PC-9 (cell line): ENCODE measurements around the gene CACNA1I.

ENCODE experiments used
- EZH2 ChIP-seq: fragments of 200-600 bp; sonication (generic); IDR thresholded peaks from 2 replicates; pipeline ENCODE4 v1.8.0; 2017; ENCODE audit warnings: antibody characterized with exemption, low read depth
- TF ChIP-seq, protein P1 (sequence below): fragments of 200-600 bp; sonication (generic); conservative IDR thresholded peaks from 2 replicates; pipeline ENCODE4 v1.6.1; 2017; ENCODE audit warnings: mixed run types, antibody characterized with exemption, mild to moderate bottlenecking, moderate library complexity

DNA sequence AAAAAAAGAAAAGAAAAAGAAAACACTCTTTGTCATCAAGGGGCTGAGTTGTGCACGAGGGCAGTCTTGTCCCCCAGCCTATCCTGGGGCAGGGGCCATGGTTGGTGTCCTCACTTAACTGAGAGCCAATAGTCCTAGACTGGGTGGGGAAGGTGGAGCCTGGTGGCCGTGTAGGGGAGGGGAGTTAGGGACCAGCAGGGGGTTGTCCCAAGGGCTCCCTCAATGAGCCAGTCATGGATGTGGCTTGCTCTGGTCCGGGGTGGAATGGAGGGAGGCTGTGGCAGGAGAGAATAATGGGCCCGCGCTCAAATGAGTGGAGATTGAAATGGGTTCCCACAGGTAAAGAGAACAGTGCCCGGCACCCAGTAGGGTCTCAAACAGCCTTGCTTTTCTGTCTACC is 46.2 kb downstream of the CACNA1I start:
- TF ChIP-seq, protein P1, sequence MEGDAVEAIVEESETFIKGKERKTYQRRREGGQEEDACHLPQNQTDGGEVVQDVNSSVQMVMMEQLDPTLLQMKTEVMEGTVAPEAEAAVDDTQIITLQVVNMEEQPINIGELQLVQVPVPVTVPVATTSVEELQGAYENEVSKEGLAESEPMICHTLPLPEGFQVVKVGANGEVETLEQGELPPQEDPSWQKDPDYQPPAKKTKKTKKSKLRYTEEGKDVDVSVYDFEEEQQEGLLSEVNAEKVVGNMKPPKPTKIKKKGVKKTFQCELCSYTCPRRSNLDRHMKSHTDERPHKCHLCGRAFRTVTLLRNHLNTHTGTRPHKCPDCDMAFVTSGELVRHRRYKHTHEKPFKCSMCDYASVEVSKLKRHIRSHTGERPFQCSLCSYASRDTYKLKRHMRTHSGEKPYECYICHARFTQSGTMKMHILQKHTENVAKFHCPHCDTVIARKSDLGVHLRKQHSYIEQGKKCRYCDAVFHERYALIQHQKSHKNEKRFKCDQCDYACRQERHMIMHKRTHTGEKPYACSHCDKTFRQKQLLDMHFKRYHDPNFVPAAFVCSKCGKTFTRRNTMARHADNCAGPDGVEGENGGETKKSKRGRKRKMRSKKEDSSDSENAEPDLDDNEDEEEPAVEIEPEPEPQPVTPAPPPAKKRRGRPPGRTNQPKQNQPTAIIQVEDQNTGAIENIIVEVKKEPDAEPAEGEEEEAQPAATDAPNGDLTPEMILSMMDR: no peak
- no peak for TF ChIP-seq EZH2
